ENCODE data around the gene FECH.

DNA sequence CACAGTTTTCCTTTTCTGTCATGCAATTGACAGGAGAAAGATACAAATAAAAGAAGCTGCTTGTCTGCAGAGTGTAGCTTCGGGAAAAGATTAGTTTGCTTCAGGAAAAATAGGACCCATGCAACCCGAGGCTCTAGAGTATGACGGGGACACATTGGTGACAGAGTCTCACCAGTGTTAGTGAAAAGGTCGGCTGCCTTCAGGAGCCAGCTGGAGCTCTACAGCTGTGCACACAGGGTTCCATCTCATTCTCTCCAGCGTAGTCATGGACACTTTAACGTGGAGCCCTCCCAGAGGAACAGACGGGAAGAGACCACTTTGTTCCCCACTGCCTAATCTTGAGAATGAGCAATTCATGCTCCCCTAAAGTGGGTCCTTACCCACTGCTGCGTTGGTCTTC, 42.9 kb downstream of the FECH start:
- TF ChIP-seq, protein P1, sequence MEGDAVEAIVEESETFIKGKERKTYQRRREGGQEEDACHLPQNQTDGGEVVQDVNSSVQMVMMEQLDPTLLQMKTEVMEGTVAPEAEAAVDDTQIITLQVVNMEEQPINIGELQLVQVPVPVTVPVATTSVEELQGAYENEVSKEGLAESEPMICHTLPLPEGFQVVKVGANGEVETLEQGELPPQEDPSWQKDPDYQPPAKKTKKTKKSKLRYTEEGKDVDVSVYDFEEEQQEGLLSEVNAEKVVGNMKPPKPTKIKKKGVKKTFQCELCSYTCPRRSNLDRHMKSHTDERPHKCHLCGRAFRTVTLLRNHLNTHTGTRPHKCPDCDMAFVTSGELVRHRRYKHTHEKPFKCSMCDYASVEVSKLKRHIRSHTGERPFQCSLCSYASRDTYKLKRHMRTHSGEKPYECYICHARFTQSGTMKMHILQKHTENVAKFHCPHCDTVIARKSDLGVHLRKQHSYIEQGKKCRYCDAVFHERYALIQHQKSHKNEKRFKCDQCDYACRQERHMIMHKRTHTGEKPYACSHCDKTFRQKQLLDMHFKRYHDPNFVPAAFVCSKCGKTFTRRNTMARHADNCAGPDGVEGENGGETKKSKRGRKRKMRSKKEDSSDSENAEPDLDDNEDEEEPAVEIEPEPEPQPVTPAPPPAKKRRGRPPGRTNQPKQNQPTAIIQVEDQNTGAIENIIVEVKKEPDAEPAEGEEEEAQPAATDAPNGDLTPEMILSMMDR (tag by site-specific recombination; IDR thresholded peaks at IDR 0.05): no peak
- TF ChIP-seq ZNF677 (tag by site-specific recombination; IDR thresholded peaks at IDR 0.05) (no peak), ZNF292 (tag by site-specific recombination; IDR thresholded peaks at IDR 0.05; ENCODE audit: borderline replicate concordance, low read depth) (no peak)
